Measurements from ENCODE around the gene BRICD5.

The BRICD5 gene

DNA sequence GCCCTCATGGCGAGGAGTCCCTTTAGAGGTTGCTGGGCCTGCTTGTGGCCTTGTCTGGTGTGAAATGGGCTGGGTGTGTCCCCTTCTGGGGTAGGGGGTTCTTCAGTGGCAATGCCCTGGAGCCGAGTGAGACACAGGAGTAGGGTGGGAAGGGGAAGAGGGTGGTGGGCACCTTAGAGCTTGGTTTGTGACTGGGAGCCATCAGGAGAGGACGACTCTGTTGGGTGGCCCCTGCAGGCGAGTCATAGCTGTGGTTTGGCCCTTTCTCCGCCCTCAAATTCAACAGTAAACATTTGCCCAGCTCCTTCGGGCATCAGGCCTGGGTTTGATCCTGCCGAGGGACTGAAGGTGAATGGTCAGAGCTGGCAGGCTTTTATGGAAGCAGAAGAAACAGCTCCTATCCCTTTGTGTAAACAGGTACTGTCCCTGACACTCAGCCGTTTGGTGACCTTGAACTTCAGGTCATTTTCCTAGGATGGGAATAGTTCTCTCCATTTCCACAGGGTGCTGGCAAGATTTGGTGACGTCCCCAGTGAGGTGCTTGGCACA, 15.7 kb upstream of the BRICD5 start:
- Histone ChIP-seq H3K9me3 (ENCODE audit: control insufficient read depth, low read length) (no peaks in the 10 kb centered on the region), H3K36me3 (ENCODE audit: control insufficient read depth, insufficient read depth, low read length) (no peaks in the 10 kb centered on the region), H3K9ac (no peak overlapping the region), H2AFZ (no peak overlapping the region), H3K27ac (no peak overlapping the region), H3K4me1 (no peaks in the 10 kb centered on the region), H3K79me2 (peaks cover 27% of the 10 kb centered on the region), H3K4me3 (ENCODE audit: low read depth, low read length) (no peak overlapping the region), H3K4me2 (ENCODE audit: low read length) (no peak overlapping the region), H3K27me3 (ENCODE audit: control insufficient read depth, insufficient read depth, low read length) (no peaks in the 10 kb centered on the region)
- TF ChIP-seq, protein P1, sequence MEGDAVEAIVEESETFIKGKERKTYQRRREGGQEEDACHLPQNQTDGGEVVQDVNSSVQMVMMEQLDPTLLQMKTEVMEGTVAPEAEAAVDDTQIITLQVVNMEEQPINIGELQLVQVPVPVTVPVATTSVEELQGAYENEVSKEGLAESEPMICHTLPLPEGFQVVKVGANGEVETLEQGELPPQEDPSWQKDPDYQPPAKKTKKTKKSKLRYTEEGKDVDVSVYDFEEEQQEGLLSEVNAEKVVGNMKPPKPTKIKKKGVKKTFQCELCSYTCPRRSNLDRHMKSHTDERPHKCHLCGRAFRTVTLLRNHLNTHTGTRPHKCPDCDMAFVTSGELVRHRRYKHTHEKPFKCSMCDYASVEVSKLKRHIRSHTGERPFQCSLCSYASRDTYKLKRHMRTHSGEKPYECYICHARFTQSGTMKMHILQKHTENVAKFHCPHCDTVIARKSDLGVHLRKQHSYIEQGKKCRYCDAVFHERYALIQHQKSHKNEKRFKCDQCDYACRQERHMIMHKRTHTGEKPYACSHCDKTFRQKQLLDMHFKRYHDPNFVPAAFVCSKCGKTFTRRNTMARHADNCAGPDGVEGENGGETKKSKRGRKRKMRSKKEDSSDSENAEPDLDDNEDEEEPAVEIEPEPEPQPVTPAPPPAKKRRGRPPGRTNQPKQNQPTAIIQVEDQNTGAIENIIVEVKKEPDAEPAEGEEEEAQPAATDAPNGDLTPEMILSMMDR (IDR thresholded peaks at IDR 0.05), result no peak

GRCh38 chr16:2223942-2224486, 13.4 kb upstream of the BRICD5 start:
- Histone ChIP-seq H3K9ac (peak overlapping the region; percentile 51), H3K4me3 (ENCODE audit: low read depth, low read length) (peak overlapping the region; percentile 91), H3K9me3 (ENCODE audit: control insufficient read depth, low read length) (no peaks in the 10 kb centered on the region), H2AFZ (peak overlapping the region; percentile 99), H3K4me1 (no peaks in the 10 kb centered on the region), H3K4me2 (ENCODE audit: low read length) (peak overlapping the region; percentile 91), H3K27me3 (ENCODE audit: control insufficient read depth, insufficient read depth, low read length) (no peaks in the 10 kb centered on the region), H3K27ac (peak overlapping the region; percentile 75), H3K79me2 (peaks cover 27% of the 10 kb centered on the region), H3K36me3 (ENCODE audit: control insufficient read depth, insufficient read depth, low read length) (no peaks in the 10 kb centered on the region)
- TF ChIP-seq, protein P1 (IDR thresholded peaks at IDR 0.05), result no peak

- Histone ChIP-seq H3K4me1 (no peaks in the 10 kb centered on the region), H3K4me3 (ENCODE audit: low read depth, low read length) (peak within 1 kb of the TSS; percentile 91), H3K4me2 (ENCODE audit: low read length) (peak within 1 kb of the TSS; percentile 91), H3K9me3 (ENCODE audit: control insufficient read depth, low read length) (no peaks in the 10 kb centered on the region), H3K27ac (peak within 1 kb of the TSS; percentile 75), H3K36me3 (ENCODE audit: control insufficient read depth, insufficient read depth, low read length) (no peaks in the 10 kb centered on the region), H3K79me2 (peaks cover 27% of the 10 kb centered on the region), H3K9ac (peak within 1 kb of the TSS; percentile 51), H2AFZ (peak within 1 kb of the TSS; percentile 99), H3K27me3 (ENCODE audit: control insufficient read depth, insufficient read depth, low read length) (no peaks in the 10 kb centered on the region)
- TF ChIP-seq, protein P1 (IDR thresholded peaks at IDR 0.05), result peak; percentile 5
Observed at GRCh38 chr16:2223221-2223941, 12.7 kb upstream of the BRICD5 start, which contains the start of gene E4F1. Gene E4F1 (plus strand): TSS chr16:2223591. CDS start chr16:2223614, 23 bp downstream.

- TF ChIP-seq, protein P1 (IDR thresholded peaks at IDR 0.05), result no peak
Observed at GRCh38 chr16:2216330-2216729, 5.7 kb upstream of the BRICD5 start.

More at GRCh38 chr16:2216330-2216729, 5.7 kb upstream of the BRICD5 start:
- no peak overlapping the region for H3K9ac ChIP-seq
- no peak overlapping the region for H3K4me2 ChIP-seq (ENCODE audit: low read length)
- no peaks in the 10 kb centered on the region for H3K9me3 ChIP-seq (ENCODE audit: control insufficient read depth, low read length)
- H3K4me3 ChIP-seq (ENCODE audit: low read depth, low read length), result no peak overlapping the region
- no peak overlapping the region for H2AFZ ChIP-seq
- H3K4me1 ChIP-seq, result peaks cover 23% of the 10 kb centered on the region
- H3K27ac ChIP-seq, result no peak overlapping the region
- no peaks in the 10 kb centered on the region for H3K27me3 ChIP-seq (ENCODE audit: control insufficient read depth, insufficient read depth, low read length)
- H3K79me2 ChIP-seq, result no peaks in the 10 kb centered on the region
- H3K36me3 ChIP-seq (ENCODE audit: control insufficient read depth, insufficient read depth, low read length), result no peaks in the 10 kb centered on the region
